Fibroblast of lung (primary cell): ENCODE measurements around the gene CARS2. TPM values are rescaled to one million over a fixed set of nuclear protein-coding genes. Genes with fewer than 3 reads are reported as not detected.

Experiments
- DNase-seq, 2 donors: peaks; one replicate each; pipeline versions ENCODE4 v3.0.0 to v3.0.0-alpha.2; 2010; ENCODE audit warnings: low read depth in 2 of 2
- H2AFZ ChIP-seq: 2 replicates; pipeline ENCODE4 v1.5.1; 2012; ENCODE audit warnings: low read length, control low read depth, inconsistent platforms
- H3K27ac ChIP-seq: 2 replicates; pipeline ENCODE4 v1.5.1; 2011; ENCODE audit warnings: low read length, control low read depth; ENCODE audit not compliant: insufficient read depth
- H3K27me3 ChIP-seq: 2 replicates; pipeline ENCODE4 v1.5.1; 2011; ENCODE audit warnings: mild to moderate bottlenecking, low read length; ENCODE audit not compliant: control insufficient read depth, insufficient read depth
- H3K36me3 ChIP-seq: 2 replicates; pipeline ENCODE4 v1.5.1; 2011; ENCODE audit warnings: low read length; ENCODE audit not compliant: control insufficient read depth, insufficient read depth
- H3K4me1 ChIP-seq: 2 replicates; pipeline ENCODE4 v1.5.1; 2011; ENCODE audit warnings: low read length; ENCODE audit not compliant: control insufficient read depth, insufficient read depth; ENCODE audit errors: extremely low read depth
- H3K4me2 ChIP-seq: 2 replicates; pipeline ENCODE4 v1.5.1; 2011; ENCODE audit warnings: low read length, control low read depth; ENCODE audit not compliant: insufficient read depth; ENCODE audit errors: extremely low read depth
- H3K4me3 ChIP-seq, 4 experiments: fragments of 200-600 bp in 1 of 4; sonication (generic) in 1 of 4; replicated peaks in 1 of 4; 2 replicates each; pipeline ENCODE4 v1.5.1; 2011 to 2016; ENCODE audit warnings: low read length in 4 of 4, low read depth in 3 of 4, mild to moderate bottlenecking in 3 of 4, control low read depth in 2 of 4, inconsistent platforms in 1 of 4, mixed read lengths in 1 of 4; ENCODE audit not compliant: insufficient read depth in 1 of 4; ENCODE audit errors: control extremely low read depth in 1 of 4
- H3K79me2 ChIP-seq: 2 replicates; pipeline ENCODE4 v1.5.1; 2012; ENCODE audit warnings: mild to moderate bottlenecking, low read length, inconsistent platforms; ENCODE audit not compliant: control insufficient read depth, insufficient read depth
- H3K9ac ChIP-seq: 2 replicates; pipeline ENCODE4 v1.5.1; 2011; ENCODE audit warnings: mild to moderate bottlenecking, low read length, control low read depth; ENCODE audit not compliant: insufficient read depth
- H3K9me3 ChIP-seq: 2 replicates; pipeline ENCODE4 v1.5.1; 2012; ENCODE audit warnings: low read depth, low read length; ENCODE audit not compliant: control insufficient read depth, insufficient read depth
- H4K20me1 ChIP-seq: 2 replicates; pipeline ENCODE4 v1.5.1; 2011; ENCODE audit warnings: low read length; ENCODE audit not compliant: control insufficient read depth, insufficient read depth; ENCODE audit errors: extremely low read depth
- EZH2 ChIP-seq: IDR thresholded peaks from 2 replicates; pipeline ENCODE4 v1.5.1; 2012; ENCODE audit warnings: low read length, control low read depth, mild to moderate bottlenecking; ENCODE audit errors: missing control alignments
- polyA plus RNA-seq, 2 donors: library from polyadenylated mRNA; depleted of rRNA in 1 of 2; stranded (reverse) in 1 of 2; unstranded in 1 of 2; fragments of >200 nt; gene quantifications; 2 replicates each; pipeline ENCODE4 v1.2.1, GENCODE V29; 2011 to 2012; ENCODE audit warnings: missing spikeins in 1 of 2
- total RNA-seq: library from RNA; depleted of rRNA; stranded (reverse); fragments of >200 nt; gene quantifications from 2 replicates; pipeline ENCODE4 v1.2.1, GENCODE V29; 2014
- TF ChIP-seq, protein P1 (sequence below), 2 donors: IDR thresholded peaks in 1 of 2; conservative IDR thresholded peaks in 1 of 2; 1 replicate in 1 of 2; 2 replicates in 1 of 2; pipeline ENCODE4 v1.5.1; 2011 to 2012; ENCODE audit warnings: low read length in 2 of 2, control low read depth in 1 of 2, inconsistent platforms in 1 of 2, low read depth in 1 of 2, mild to moderate bottlenecking in 1 of 2

The CARS2 gene
- total and polyA plus RNA-seq, 2 donors (not counting 1 experiment from before 2014, with no cell fraction given), result 64.7 to 127 TPM

- H4K20me1 ChIP-seq, result no peaks in the 10 kb centered on the region
- no peak overlapping the region for H2AFZ ChIP-seq
- H3K4me3 ChIP-seq, result no peak overlapping the region
- DNase-seq, result no peak
- no peaks in the 10 kb centered on the region for H3K4me1 ChIP-seq
- H3K36me3 ChIP-seq, result no peaks in the 10 kb centered on the region
- TF ChIP-seq, protein P1, sequence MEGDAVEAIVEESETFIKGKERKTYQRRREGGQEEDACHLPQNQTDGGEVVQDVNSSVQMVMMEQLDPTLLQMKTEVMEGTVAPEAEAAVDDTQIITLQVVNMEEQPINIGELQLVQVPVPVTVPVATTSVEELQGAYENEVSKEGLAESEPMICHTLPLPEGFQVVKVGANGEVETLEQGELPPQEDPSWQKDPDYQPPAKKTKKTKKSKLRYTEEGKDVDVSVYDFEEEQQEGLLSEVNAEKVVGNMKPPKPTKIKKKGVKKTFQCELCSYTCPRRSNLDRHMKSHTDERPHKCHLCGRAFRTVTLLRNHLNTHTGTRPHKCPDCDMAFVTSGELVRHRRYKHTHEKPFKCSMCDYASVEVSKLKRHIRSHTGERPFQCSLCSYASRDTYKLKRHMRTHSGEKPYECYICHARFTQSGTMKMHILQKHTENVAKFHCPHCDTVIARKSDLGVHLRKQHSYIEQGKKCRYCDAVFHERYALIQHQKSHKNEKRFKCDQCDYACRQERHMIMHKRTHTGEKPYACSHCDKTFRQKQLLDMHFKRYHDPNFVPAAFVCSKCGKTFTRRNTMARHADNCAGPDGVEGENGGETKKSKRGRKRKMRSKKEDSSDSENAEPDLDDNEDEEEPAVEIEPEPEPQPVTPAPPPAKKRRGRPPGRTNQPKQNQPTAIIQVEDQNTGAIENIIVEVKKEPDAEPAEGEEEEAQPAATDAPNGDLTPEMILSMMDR (conservative IDR thresholded peaks at IDR 0.05 in 1 of 2, IDR thresholded peaks at IDR 0.05 in 1 of 2; ENCODE audit: low read depth in 1 of 2, low read length in 2 of 2), result no peak
- TF ChIP-seq EZH2, result no peak
- no peak overlapping the region for H3K9ac ChIP-seq
- no peaks in the 10 kb centered on the region for H3K27me3 ChIP-seq
- H3K4me2 ChIP-seq, result no peak overlapping the region
- H3K27ac ChIP-seq, result no peak overlapping the region
- no peaks in the 10 kb centered on the region for H3K9me3 ChIP-seq
- no peaks in the 10 kb centered on the region for H3K79me2 ChIP-seq
Observed at GRCh38 chr13:110743687-110744086, 37.8 kb upstream of the CARS2 start.

DNA sequence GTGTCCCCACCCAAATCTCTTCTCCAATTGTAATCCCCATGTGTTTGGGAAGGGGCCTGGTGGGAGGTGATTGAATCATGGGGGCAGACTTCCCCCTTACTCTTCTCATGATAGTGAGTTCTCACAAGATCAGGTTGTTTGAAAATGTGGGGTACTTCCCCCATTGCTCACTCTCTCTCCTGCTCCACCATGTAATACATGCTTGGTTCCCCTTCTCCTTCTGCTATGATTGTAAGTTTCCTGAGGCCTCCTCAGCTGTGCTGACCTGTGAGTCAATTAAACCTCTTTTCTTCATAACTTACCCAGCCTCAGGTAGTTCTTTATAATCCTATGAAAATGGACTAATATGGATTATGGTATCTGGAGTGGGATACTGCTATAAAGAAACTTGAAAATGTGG is 31.6 kb upstream of the CARS2 start:
- Histone ChIP-seq H3K4me2 (no peak overlapping the region), H3K9ac (no peak overlapping the region), H3K27ac (no peak overlapping the region), H3K9me3 (no peaks in the 10 kb centered on the region), H4K20me1 (no peaks in the 10 kb centered on the region), H3K27me3 (no peaks in the 10 kb centered on the region), H3K79me2 (no peaks in the 10 kb centered on the region), H2AFZ (no peak overlapping the region), H3K4me1 (no peaks in the 10 kb centered on the region), H3K36me3 (no peaks in the 10 kb centered on the region), H3K4me3 (no peak overlapping the region)
- TF ChIP-seq EZH2, result no peak
- TF ChIP-seq, protein P1 (conservative IDR thresholded peaks at IDR 0.05 in 1 of 2, IDR thresholded peaks at IDR 0.05 in 1 of 2; ENCODE audit: low read depth in 1 of 2, low read length in 2 of 2), result no peak
- DNase-seq, result no peak

- Histone ChIP-seq H3K36me3 (no peaks in the 10 kb centered on the region), H3K27ac (no peak overlapping the region), H3K4me3 (no peak overlapping the region), H3K79me2 (no peaks in the 10 kb centered on the region), H3K27me3 (no peaks in the 10 kb centered on the region), H3K4me2 (no peak overlapping the region), H3K9me3 (no peaks in the 10 kb centered on the region), H3K4me1 (no peaks in the 10 kb centered on the region), H2AFZ (no peak overlapping the region), H4K20me1 (no peaks in the 10 kb centered on the region), H3K9ac (no peak overlapping the region)
- TF ChIP-seq, protein P1 (conservative IDR thresholded peaks at IDR 0.05 in 1 of 2, IDR thresholded peaks at IDR 0.05 in 1 of 2; ENCODE audit: low read depth in 1 of 2, low read length in 2 of 2), result no peak
- TF ChIP-seq EZH2, result no peak
- no peak for DNase-seq
Observed at GRCh38 chr13:110734561-110734960, 28.6 kb upstream of the CARS2 start.
